Adipocyte (in vitro differentiated cells): ENCODE measurements around the gene KLHL35.

Source experiments
- DNase-seq: peaks from one replicate; pipeline ENCODE4 v3.0.0-alpha.2; 2015; ENCODE audit warnings: low read depth
- H3K27me3 ChIP-seq: replicated peaks from 2 replicates; pipeline ENCODE4 v1.7.0; 2013; ENCODE audit warnings: mild to moderate bottlenecking, low read length, moderate library complexity; ENCODE audit not compliant: control insufficient read depth, insufficient read depth
- H3K36me3 ChIP-seq: 2 replicates; pipeline ENCODE4 v1.7.0; 2013; ENCODE audit warnings: low read length, mild to moderate bottlenecking, moderate library complexity; ENCODE audit not compliant: control insufficient read depth, insufficient read depth, severe bottlenecking
- H3K4me1 ChIP-seq: 2 replicates; pipeline ENCODE4 v1.7.0; 2013; ENCODE audit warnings: mild to moderate bottlenecking, low read length, moderate library complexity; ENCODE audit not compliant: control insufficient read depth, insufficient read depth
- H3K4me3 ChIP-seq: 2 replicates; pipeline ENCODE4 v1.7.0; 2013; ENCODE audit warnings: mild to moderate bottlenecking, low read length, moderate library complexity
- H3K9ac ChIP-seq: 2 replicates; pipeline ENCODE4 v1.7.0; 2013; ENCODE audit warnings: mild to moderate bottlenecking, low read length, moderate library complexity
- H3K9me3 ChIP-seq: 2 replicates; pipeline ENCODE4 v1.7.0; 2013; ENCODE audit warnings: mild to moderate bottlenecking, low read length, moderate library complexity; ENCODE audit not compliant: control insufficient read depth

The KLHL35 gene

DNA sequence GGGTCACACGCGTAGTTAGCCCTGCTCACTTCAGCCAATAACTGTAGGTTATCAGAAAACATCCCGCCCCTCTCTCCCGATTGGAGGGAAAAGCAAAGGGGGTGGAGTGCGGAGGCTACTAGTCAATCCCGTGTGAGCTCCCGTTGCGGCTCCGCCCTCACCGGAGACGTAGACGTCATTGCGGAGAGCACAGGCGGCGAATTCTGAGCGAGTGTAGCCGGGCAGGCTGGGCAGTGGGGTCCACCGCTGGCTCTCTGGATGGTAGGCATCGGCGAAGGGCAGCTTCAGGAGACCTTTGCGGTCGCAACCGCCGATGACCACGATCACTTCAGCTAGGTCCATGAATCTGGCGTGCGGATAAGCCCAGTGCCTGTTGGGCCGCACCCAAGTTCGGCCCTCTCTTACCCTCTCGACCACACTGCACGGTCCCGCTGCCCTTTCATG, 4.7 kb downstream of the KLHL35 start:
- Histone ChIP-seq H3K27me3 (peaks cover 17% of the 10 kb centered on the region), H3K9ac (peak overlapping the region; percentile 60), H3K4me3 (peak overlapping the region; percentile 76), H3K9me3 (peaks cover 7% of the 10 kb centered on the region), H3K4me1 (peaks cover 8% of the 10 kb centered on the region), H3K36me3 (peaks cover under 1% of the 10 kb centered on the region)
- peak; percentile 95 for DNase-seq

DNA sequence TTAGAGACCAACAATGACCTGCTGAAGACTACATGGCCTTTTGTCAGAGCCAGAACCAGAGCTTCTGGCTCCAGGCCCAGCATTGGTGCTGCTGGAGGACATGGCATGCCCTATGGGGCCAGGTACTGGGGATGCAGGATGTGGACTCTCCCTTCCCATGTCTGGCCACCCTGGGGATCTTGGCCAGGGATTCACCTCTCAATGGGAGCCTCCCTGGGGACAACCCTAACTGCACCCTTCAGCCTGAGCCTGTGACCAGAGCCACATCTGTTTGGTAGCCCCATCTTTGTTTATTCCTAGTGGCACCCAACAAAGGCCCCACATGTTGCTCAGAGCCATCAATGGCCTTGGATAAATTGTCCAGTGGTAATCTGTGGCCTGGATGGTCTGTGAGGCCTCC, 5.8 kb downstream of the KLHL35 start:
- Histone ChIP-seq H3K9ac (no peak overlapping the region), H3K4me1 (peaks cover 8% of the 10 kb centered on the region), H3K27me3 (peaks cover 17% of the 10 kb centered on the region), H3K36me3 (peaks cover 10% of the 10 kb centered on the region), H3K9me3 (peaks cover 7% of the 10 kb centered on the region), H3K4me3 (no peak overlapping the region)
- no peak for DNase-seq

DNA sequence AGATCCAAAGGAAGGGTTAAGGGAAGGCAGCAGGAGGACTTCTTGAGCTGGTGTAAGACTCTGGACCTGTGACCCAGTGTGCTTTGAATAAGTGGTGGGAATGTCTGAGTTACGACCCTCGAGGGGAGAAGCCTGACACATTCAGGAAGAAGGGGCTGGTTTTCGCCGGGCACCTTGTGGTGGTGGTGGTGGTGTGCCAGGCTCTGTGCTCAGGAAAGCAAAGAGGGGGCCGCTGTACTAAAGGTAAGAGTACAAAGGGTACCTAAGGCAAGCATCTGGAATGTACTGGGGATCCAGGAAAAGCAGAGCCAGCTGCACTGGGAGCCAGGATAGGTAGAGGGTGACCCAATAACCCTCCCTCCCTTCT, 6.3 kb downstream of the KLHL35 start:
- Histone ChIP-seq H3K9me3 (peaks cover 7% of the 10 kb centered on the region), H3K4me3 (no peak overlapping the region), H3K27me3 (peaks cover 12% of the 10 kb centered on the region), H3K36me3 (peaks cover 11% of the 10 kb centered on the region), H3K4me1 (peaks cover 8% of the 10 kb centered on the region), H3K9ac (no peak overlapping the region)
- DNase-seq: no peak

DNA sequence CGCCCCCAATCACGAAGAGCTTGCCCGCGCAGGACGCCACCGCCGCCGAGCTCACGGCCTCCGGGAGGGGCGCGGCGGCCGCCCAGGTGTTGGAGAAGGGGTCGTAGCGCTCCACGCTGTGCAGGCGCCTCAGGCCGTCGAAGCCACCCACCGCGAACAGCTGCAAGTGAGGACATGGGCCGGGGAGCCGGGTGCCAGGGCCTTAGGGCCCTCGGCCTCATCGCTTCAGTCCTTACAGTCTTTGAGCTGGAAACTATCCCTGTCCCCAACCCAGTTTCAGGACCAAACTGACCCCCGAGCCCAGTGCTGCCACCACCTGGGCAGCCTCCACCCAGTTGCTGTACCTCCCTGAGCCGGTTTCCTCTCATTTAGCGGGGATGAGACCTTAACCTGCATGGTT, 7.6 kb downstream of the KLHL35 start:
- H3K4me1 ChIP-seq: peaks cover 6% of the 10 kb centered on the region
- no peak overlapping the region for H3K4me3 ChIP-seq
- DNase-seq: no peak
- peaks cover under 1% of the 10 kb centered on the region for H3K27me3 ChIP-seq
- peaks cover 14% of the 10 kb centered on the region for H3K36me3 ChIP-seq
- H3K9ac ChIP-seq: no peak overlapping the region
- H3K9me3 ChIP-seq: peaks cover 7% of the 10 kb centered on the region

DNA sequence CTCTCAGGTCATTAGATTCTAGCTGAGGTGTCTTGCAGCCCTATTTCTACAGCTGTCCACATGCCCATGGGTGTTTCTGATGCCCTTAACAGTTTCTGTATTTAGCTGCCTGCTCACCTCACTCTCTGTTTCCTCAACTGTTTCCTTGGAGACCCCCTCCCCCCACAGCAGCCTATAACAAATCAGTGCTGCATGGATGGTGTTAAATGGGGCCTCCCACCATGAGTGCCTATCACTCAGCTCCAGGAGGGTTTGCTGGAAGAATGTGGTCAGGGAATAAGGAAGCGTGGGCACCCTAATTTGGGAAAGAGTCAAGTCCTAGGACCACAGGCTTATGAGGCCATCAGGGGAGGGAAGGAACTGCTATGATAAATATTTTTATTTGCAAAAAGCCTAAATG, 8.6 kb downstream of the KLHL35 start:
- DNase-seq: no peak
- Histone ChIP-seq H3K4me1 (peaks cover 4% of the 10 kb centered on the region), H3K9me3 (peaks cover 3% of the 10 kb centered on the region), H3K36me3 (peaks cover 14% of the 10 kb centered on the region), H3K27me3 (no peaks in the 10 kb centered on the region), H3K4me3 (no peak overlapping the region), H3K9ac (no peak overlapping the region)

DNA sequence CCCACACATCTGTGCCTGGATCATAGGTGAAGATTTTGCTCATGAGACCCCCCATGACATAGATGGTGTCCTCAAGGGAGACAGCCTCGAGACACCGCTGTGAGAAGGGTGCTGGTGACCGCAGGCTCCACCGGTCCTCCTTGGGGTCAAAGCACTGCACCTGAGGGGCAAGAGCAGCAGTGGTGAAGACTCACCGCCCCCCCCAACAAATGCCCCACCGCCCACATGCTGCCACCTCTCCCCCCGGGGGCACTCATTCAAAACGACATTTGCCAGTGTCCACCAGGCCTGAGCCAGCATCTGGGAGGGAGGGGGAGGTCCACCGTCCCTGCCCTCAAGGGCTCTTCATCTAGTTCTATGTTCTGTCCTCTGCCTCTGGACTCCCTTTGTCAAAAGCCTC, 9.3 kb downstream of the KLHL35 start:
- H3K27me3 ChIP-seq: no peaks in the 10 kb centered on the region
- H3K9ac ChIP-seq: no peak overlapping the region
- H3K36me3 ChIP-seq: peaks cover 14% of the 10 kb centered on the region
- no peak for DNase-seq
- no peak overlapping the region for H3K4me3 ChIP-seq
- peaks cover 6% of the 10 kb centered on the region for H3K4me1 ChIP-seq
- no peaks in the 10 kb centered on the region for H3K9me3 ChIP-seq

DNA sequence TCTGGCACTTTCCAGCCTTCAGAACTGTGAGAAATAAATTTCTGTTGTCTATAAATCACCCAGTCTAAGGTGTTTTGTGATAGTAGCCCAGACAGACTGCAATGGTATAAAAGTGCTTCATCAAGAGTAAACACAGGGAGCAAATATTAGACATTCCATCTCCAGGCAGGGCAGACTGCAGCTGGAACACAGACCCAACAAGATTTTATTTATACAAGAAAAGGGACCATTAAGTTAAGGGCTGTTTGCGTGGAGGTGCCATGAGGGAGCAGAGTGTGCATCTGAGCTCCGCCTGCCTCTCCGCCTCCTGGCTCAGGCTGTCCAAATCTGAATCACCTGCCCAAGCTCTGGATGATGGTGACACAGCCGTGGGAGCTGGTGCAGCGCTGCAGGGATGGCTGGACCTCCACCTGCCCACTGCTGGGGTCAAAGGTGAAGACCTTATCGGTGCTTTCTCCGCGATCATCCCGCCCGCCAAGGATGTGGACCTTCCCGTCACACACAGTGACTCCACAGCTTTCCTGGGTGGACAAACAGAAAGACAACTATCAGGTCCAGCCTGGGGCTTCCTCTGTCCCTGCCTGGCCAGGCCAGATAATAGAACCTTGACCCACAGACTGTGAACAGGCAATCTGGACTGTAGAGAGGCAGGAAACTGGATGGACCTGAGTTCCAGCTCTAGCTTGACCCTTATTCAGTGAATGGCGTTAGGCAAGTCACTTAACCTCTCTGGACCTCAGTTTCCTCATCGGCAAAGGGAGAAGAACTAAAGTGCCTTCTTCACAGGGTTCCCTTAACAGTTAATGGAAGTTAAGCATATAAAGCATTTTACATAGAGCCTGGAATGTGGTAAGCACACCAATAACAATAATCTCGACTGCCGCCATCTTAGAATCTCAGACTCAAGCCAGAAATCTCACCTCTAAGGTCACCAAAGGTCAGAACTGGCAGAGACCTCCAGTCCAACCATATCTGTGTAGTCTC, 10.5 kb downstream of the KLHL35 start:
- Histone ChIP-seq H3K4me1 (peaks cover 10% of the 10 kb centered on the region), H3K36me3 (peaks cover 14% of the 10 kb centered on the region), H3K4me3 (no peak overlapping the region), H3K9me3 (no peaks in the 10 kb centered on the region), H3K27me3 (no peaks in the 10 kb centered on the region), H3K9ac (no peak overlapping the region)
- no peak for DNase-seq

DNA sequence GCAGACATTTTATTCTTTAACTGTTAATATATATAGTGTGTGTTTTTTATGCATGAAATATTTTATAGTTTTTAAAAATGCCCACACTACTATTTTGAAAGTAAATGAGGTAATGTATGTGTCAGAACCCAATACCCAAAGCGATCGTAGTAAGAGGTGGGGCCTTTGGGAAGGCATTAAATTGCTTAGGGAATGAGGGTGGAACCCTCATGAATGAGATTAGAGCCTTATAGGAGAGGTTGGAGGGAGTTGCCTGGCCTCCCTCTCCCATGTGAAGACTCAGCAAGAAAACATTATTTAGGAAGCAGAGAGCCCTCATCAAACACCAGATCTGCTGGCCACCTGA, 11.1 kb downstream of the KLHL35 start:
- H3K27me3 ChIP-seq: no peaks in the 10 kb centered on the region
- no peak for DNase-seq
- H3K4me3 ChIP-seq: no peak overlapping the region
- no peaks in the 10 kb centered on the region for H3K9me3 ChIP-seq
- H3K9ac ChIP-seq: no peak overlapping the region
- H3K4me1 ChIP-seq: peaks cover 10% of the 10 kb centered on the region
- peaks cover 14% of the 10 kb centered on the region for H3K36me3 ChIP-seq

DNA sequence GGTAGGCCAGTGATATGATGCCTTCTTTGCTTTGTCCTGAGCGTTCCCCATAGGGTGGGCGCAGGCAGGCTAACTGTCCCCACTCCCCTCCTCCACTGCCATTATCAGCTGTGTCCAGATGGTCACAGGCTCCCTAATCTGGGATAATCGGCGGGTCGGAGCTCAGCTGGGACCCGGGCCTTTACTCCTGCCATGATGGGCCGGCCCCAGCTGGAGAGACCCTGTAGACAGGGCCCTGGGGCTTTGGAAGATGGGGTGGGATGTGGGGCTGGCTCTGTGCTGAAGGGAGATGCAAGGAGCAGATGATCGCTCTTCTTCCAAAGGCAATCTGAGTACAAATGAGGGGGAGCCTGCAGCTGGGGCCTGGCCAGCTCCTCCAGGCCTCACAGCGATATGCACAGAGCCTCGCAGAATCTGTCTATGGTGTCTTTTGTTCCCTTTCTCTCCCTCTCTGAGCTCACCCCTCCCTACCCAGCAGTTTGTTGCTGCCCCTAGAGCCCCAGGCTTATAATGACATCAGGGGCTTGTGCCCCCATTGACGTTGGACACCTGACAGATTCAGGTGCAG, 11.9 kb downstream of the KLHL35 start:
- Histone ChIP-seq H3K36me3 (peaks cover 14% of the 10 kb centered on the region), H3K27me3 (no peaks in the 10 kb centered on the region), H3K4me1 (peaks cover 10% of the 10 kb centered on the region), H3K9me3 (no peaks in the 10 kb centered on the region), H3K4me3 (no peak overlapping the region), H3K9ac (no peak overlapping the region)
- DNase-seq: no peak

DNA sequence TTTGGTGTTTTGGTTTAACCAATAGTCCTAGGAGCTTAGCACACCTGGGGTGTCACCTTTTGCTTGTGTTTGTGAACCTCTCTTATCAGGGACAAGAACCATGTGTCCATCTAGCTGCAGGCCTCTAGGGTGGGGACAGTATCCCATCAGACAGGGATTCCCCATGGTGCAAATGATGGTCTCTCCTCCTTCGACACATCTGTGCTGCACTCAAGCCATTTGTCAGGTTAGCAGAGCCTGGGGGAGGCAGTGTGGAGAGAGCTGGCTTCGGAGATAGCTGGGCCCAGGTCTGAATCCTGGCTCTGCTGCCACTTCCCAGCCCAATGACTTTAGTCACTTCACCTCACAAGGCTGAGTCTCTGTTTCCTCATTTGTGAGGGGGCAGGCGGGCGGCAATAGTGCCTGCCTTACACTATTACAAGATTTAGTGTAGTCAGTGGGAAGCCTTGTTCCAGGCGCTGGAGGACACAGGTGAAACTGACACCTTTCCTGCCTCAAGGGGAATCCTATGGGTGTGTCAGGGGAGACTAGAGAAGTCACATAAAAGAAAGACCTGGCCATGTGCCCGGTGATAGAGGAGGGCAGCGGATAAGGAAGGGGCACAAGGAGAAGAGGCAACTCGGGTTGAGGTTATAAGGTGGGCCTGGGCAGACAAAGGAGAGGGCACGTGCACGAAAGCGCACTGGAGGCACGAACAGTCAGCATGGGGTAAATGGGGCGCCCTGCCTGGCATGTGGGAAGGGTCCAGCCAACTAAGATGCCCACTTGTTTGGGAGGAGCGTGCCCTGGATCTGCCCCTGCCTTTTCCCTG, 12.6 kb downstream of the KLHL35 start:
- no peak for DNase-seq
- Histone ChIP-seq H3K9ac (no peak overlapping the region), H3K36me3 (peaks cover 14% of the 10 kb centered on the region), H3K4me1 (peaks cover 10% of the 10 kb centered on the region), H3K4me3 (no peak overlapping the region), H3K9me3 (no peaks in the 10 kb centered on the region), H3K27me3 (no peaks in the 10 kb centered on the region)

DNA sequence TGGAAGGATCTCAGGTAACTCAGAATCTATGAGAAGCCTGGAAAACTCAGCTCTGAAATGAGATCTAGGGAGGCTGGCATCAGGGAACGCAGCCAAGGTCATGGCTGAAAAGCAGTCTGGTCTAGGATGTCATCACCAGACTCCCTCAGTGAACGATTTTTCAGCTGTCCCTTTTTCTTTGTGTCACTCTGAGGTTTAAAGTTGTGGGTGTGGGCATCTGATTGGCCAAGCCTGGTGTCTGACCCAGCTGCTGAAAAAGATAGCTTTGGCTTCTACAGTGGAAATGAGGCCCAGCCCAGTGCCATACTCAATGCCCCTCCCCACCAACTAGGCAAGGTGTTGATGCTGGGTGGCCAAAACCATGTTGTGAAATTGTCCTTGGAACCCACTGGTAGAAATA, 19.1 kb downstream of the KLHL35 start:
- peaks cover 15% of the 10 kb centered on the region for H3K4me1 ChIP-seq
- H3K36me3 ChIP-seq: peaks cover 23% of the 10 kb centered on the region
- no peak overlapping the region for H3K9ac ChIP-seq
- no peaks in the 10 kb centered on the region for H3K27me3 ChIP-seq
- H3K4me3 ChIP-seq: no peak overlapping the region
- DNase-seq: no peak
- no peaks in the 10 kb centered on the region for H3K9me3 ChIP-seq
